H9 (cell line): Measurements from ENCODE around the gene FAM185A. TPM values are rescaled to one million over a fixed set of nuclear protein-coding genes. Genes with fewer than 3 reads are reported as not detected.

ENCODE experiments used
- DNase-seq: peaks from one replicate; pipeline ENCODE4 v3.0.0-alpha.2; 2017
- H2AFZ ChIP-seq: one replicate; pipeline ENCODE4 v1.6.1; 2013; ENCODE audit warnings: mild to moderate bottlenecking, low read length, control low read depth, moderate library complexity
- H2AK5ac ChIP-seq: 2 replicates; pipeline ENCODE4 v1.6.1; 2013; ENCODE audit warnings: low read length, control low read depth, mixed read lengths; ENCODE audit not compliant: insufficient read length
- H2BK120ac ChIP-seq: one replicate; pipeline ENCODE4 v1.6.1; 2013; ENCODE audit warnings: low read depth, mild to moderate bottlenecking, low read length, control low read depth, inconsistent platforms; ENCODE audit not compliant: poor library complexity, severe bottlenecking
- H2BK12ac ChIP-seq: 2 replicates; pipeline ENCODE4 v1.6.1; 2013; ENCODE audit warnings: low read length, control low read depth, mixed read lengths, low read depth; ENCODE audit not compliant: insufficient read length
- H2BK15ac ChIP-seq: 2 replicates; pipeline ENCODE4 v1.6.1; 2013; ENCODE audit warnings: low read depth, low read length, control low read depth
- H2BK20ac ChIP-seq: one replicate; pipeline ENCODE4 v1.6.1; 2013; ENCODE audit warnings: low read depth, mild to moderate bottlenecking, low read length, control low read depth, inconsistent platforms; ENCODE audit not compliant: poor library complexity, severe bottlenecking
- H2BK5ac ChIP-seq: 2 replicates; pipeline ENCODE4 v1.6.1; 2013; ENCODE audit warnings: low read length, control low read depth, mixed read lengths; ENCODE audit not compliant: insufficient read length
- H3K14ac ChIP-seq: 2 replicates; pipeline ENCODE4 v1.6.1; 2013; ENCODE audit warnings: low read length, control low read depth; ENCODE audit not compliant: insufficient read depth
- H3K18ac ChIP-seq: 2 replicates; pipeline ENCODE4 v1.6.1; 2013; ENCODE audit warnings: low read depth, mild to moderate bottlenecking, mixed read lengths, low read length, control low read depth; ENCODE audit not compliant: insufficient read length
- H3K23ac ChIP-seq: 2 replicates; pipeline ENCODE4 v1.6.1; 2013; ENCODE audit warnings: low read length, control low read depth, mixed read lengths, low read depth; ENCODE audit not compliant: insufficient read length
- H3K23me2 ChIP-seq: 2 replicates; pipeline ENCODE4 v1.6.1; 2013; ENCODE audit warnings: low read depth, mild to moderate bottlenecking, mixed read lengths, low read length, control low read depth; ENCODE audit not compliant: insufficient read length, poor library complexity, severe bottlenecking
- H3K27ac ChIP-seq: 2 replicates; pipeline ENCODE4 v1.5.1; 2013; ENCODE audit warnings: low read length, control low read depth, mixed read lengths, low read depth; ENCODE audit not compliant: insufficient read length
- H3K27me3 ChIP-seq: 2 replicates; pipeline ENCODE4 v1.6.1; 2013; ENCODE audit warnings: low read length, control low read depth, inconsistent platforms; ENCODE audit not compliant: insufficient read depth
- H3K4ac ChIP-seq: 2 replicates; pipeline ENCODE4 v1.6.1; 2013; ENCODE audit warnings: low read depth, mild to moderate bottlenecking, control low read depth, inconsistent platforms, low read length, moderate library complexity
- H3K4me1 ChIP-seq: 2 replicates; pipeline ENCODE4 v1.6.1; 2013; ENCODE audit warnings: low read length, control low read depth, inconsistent platforms; ENCODE audit not compliant: insufficient read depth
- H3K4me2 ChIP-seq: 2 replicates; pipeline ENCODE4 v1.6.1; 2013; ENCODE audit warnings: low read length, control low read depth, mixed read lengths; ENCODE audit not compliant: insufficient read length, insufficient read depth
- H3K56ac ChIP-seq: 2 replicates; pipeline ENCODE4 v1.6.1; 2013; ENCODE audit warnings: low read depth, mild to moderate bottlenecking, mixed read lengths, low read length, control low read depth; ENCODE audit not compliant: insufficient read length
- H3K79me1 ChIP-seq: 2 replicates; pipeline ENCODE4 v1.6.1; 2013; ENCODE audit warnings: low read depth, mild to moderate bottlenecking, moderate library complexity, low read length, control low read depth, inconsistent platforms; ENCODE audit not compliant: insufficient read depth, poor library complexity, severe bottlenecking
- H3K79me2 ChIP-seq: 2 replicates; pipeline ENCODE4 v1.6.1; 2013; ENCODE audit warnings: low read length, control low read depth, inconsistent platforms; ENCODE audit not compliant: insufficient read depth
- H3K9ac ChIP-seq: 2 replicates; pipeline ENCODE4 v1.6.1; 2013; ENCODE audit warnings: low read length, control low read depth, mixed read lengths; ENCODE audit not compliant: insufficient read length; ENCODE audit errors: extremely low read depth
- H3K9me3 ChIP-seq: one replicate; pipeline ENCODE4 v1.6.1; 2013; ENCODE audit warnings: low read depth, low read length, inconsistent platforms; ENCODE audit not compliant: control insufficient read depth
- H3T11ph ChIP-seq: one replicate; pipeline ENCODE4 v1.6.1; 2013; ENCODE audit warnings: mild to moderate bottlenecking, low read length, control low read depth, inconsistent platforms
- H4K20me1 ChIP-seq: one replicate; pipeline ENCODE4 v1.6.1; 2013; ENCODE audit not compliant: control insufficient read depth, insufficient read length, insufficient read depth
- H4K5ac ChIP-seq: 2 replicates; pipeline ENCODE4 v1.6.1; 2013; ENCODE audit warnings: low read depth, mild to moderate bottlenecking, mixed read lengths, low read length, control low read depth; ENCODE audit not compliant: insufficient read length
- H4K8ac ChIP-seq: replicated peaks from 2 replicates; pipeline ENCODE4 v1.6.1; 2013; ENCODE audit warnings: low read length, control low read depth, mixed read lengths, low read depth; ENCODE audit not compliant: insufficient read length
- H4K91ac ChIP-seq: 2 replicates; pipeline ENCODE4 v1.6.1; 2013; ENCODE audit warnings: low read depth, mild to moderate bottlenecking, moderate library complexity, mixed read lengths, low read length, control low read depth; ENCODE audit not compliant: insufficient read length
- H3K27ac Mint-ChIP-seq, 3 experiments: 2 replicates in 2 of 3; 3 replicates in 1 of 3; pipeline ENCODE4 v1.8.0; 2020 to 2021; ENCODE audit warnings: mixed read lengths in 3 of 3, mild to moderate bottlenecking in 1 of 3, moderate library complexity in 1 of 3
- H3K27me3 Mint-ChIP-seq: 2 replicates; pipeline ENCODE4 v1.8.0; 2021; ENCODE audit warnings: low read depth, mild to moderate bottlenecking, moderate library complexity, mixed read lengths
- H3K36me3 Mint-ChIP-seq, 3 experiments: 2 replicates in 2 of 3; 3 replicates in 1 of 3; pipeline ENCODE4 v1.8.0; 2020 to 2021; ENCODE audit warnings: low read depth in 3 of 3, mixed read lengths in 3 of 3; ENCODE audit not compliant: insufficient read depth in 1 of 3
- H3K4me1 Mint-ChIP-seq, 2 experiments: 2 replicates each; pipeline ENCODE4 v1.8.0; 2020; ENCODE audit warnings: mixed read lengths in 2 of 2
- H3K4me3 Mint-ChIP-seq, 2 experiments: 2 replicates in 1 of 2; 3 replicates in 1 of 2; pipeline ENCODE4 v1.8.0; 2020 to 2021; ENCODE audit warnings: mild to moderate bottlenecking in 2 of 2, mixed read lengths in 2 of 2, moderate library complexity in 1 of 2
- H3K9me3 Mint-ChIP-seq, 2 experiments: 2 replicates in 1 of 2; 3 replicates in 1 of 2; pipeline ENCODE4 v1.8.0; 2020; ENCODE audit warnings: mild to moderate bottlenecking in 2 of 2, mixed read lengths in 2 of 2, moderate library complexity in 1 of 2
- WGBS: extraction: QIAGEN DNeasy Blood & Tissue Kit; methylation state at CpG from one replicate; pipeline ENCODE4 v1.1.7; 2013; ENCODE audit warnings: missing lambda C conversion rate, low lambda C conversion rate, mixed read lengths; ENCODE audit not compliant: insufficient read length; ENCODE audit errors: extremely low coverage; 5-methylcytosine and 5-hydroxymethylcytosine counted together
- total RNA-seq: library from RNA; stranded (reverse); gene quantifications from 2 replicates; pipeline ENCODE4 v1.2.1, GENCODE V29; 2021
- TF ChIP-seq, protein P1 (sequence below): fragments of 200-600 bp; sonication (generic); conservative IDR thresholded peaks from 3 replicates; pipeline ENCODE4 v1.8.0; 2021; ENCODE audit warnings: antibody characterized with exemption, mild to moderate bottlenecking

FAM185A gene
- total RNA-seq, 1 experiment from 2014 or later, result 7.0 TPM

DNA sequence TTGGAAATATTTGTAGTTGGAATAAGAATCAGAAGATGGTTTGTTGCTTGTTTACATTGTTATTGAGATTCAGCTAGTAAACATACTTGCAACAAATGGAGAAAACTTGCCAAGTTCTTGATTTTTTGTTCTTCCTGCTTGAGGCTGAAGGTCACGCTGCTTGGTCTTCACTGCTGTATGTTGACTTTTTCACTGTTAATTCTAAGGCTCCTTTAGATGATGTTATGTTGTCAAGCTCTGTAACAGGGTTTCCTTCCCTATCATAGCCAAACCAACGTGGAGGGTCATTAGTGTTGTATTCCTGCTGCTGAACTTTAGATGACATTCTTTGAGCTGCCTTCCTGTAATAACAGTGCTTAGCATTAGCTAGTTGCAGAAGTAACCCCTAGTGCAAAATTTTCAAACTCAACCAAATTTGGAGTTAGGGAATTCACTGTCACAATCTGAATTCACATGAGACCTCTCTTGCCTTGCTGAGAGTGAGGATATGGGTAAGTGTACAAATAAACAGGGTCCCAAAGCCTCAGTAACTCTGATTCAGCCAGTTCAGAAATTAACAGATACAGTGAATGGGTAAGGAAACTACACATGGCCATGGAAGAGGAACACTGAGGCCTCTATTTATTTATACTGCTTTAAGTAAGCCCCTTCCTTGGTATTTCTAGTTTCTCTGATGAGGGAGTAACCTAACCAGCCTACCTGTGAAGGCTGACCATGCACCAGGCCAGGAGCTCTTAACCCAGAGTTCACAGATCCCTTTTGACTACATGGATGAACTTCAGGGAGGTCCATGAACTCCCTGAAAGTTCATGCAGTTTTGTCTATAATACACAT is 64.6 kb downstream of the FAM185A start:
- H4K8ac ChIP-seq, result no peak overlapping the region
- Mint-ChIP-seq H3K4me3 (no peak overlapping the region), H3K27ac (no peak overlapping the region), H3K9me3 (no peaks in the 10 kb centered on the region), H3K4me1 (0 out of 4 replicates have a peak, but pooled peaks cover 0 to 2% of the 10 kb centered on the region in 2 experiments), H3K27me3 (no peaks in the 10 kb centered on the region), H3K36me3 (no peaks in the 10 kb centered on the region; a peak in 1 of 7 replicates)
- H3K23me2 ChIP-seq, result no peaks in the 10 kb centered on the region
- H2AK5ac ChIP-seq, result no peak overlapping the region
- no peaks in the 10 kb centered on the region for H3K79me1 ChIP-seq
- DNase-seq, result no peak
- H2BK15ac ChIP-seq, result no peak overlapping the region
- H3K4me2 ChIP-seq, result no peak overlapping the region
- WGBS, result no CpG with 5 or more reads among the region's 2 CpGs
- no peak overlapping the region for H4K5ac ChIP-seq
- H4K20me1 ChIP-seq, result no peaks in the 10 kb centered on the region
- no peak overlapping the region for H3K27ac ChIP-seq
- no peak overlapping the region for H2BK12ac ChIP-seq
- no peaks in the 10 kb centered on the region for H3K9me3 ChIP-seq
- no peaks in the 10 kb centered on the region for H3K4me1 ChIP-seq
- no peak overlapping the region for H2BK20ac ChIP-seq
- no peaks in the 10 kb centered on the region for H3K79me2 ChIP-seq
- no peak overlapping the region for H2BK5ac ChIP-seq
- no peak overlapping the region for H3K23ac ChIP-seq
- no peak overlapping the region for H3K9ac ChIP-seq
- H2AFZ ChIP-seq, result no peak overlapping the region
- H3T11ph ChIP-seq, result no peak overlapping the region
- no peak overlapping the region for H2BK120ac ChIP-seq
- TF ChIP-seq, protein P1, sequence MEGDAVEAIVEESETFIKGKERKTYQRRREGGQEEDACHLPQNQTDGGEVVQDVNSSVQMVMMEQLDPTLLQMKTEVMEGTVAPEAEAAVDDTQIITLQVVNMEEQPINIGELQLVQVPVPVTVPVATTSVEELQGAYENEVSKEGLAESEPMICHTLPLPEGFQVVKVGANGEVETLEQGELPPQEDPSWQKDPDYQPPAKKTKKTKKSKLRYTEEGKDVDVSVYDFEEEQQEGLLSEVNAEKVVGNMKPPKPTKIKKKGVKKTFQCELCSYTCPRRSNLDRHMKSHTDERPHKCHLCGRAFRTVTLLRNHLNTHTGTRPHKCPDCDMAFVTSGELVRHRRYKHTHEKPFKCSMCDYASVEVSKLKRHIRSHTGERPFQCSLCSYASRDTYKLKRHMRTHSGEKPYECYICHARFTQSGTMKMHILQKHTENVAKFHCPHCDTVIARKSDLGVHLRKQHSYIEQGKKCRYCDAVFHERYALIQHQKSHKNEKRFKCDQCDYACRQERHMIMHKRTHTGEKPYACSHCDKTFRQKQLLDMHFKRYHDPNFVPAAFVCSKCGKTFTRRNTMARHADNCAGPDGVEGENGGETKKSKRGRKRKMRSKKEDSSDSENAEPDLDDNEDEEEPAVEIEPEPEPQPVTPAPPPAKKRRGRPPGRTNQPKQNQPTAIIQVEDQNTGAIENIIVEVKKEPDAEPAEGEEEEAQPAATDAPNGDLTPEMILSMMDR, result no peak
- H4K91ac ChIP-seq, result no peak overlapping the region
- H3K56ac ChIP-seq, result no peak overlapping the region
- H3K27me3 ChIP-seq, result no peaks in the 10 kb centered on the region
- no peak overlapping the region for H3K4ac ChIP-seq
- H3K14ac ChIP-seq, result no peak overlapping the region
- H3K18ac ChIP-seq, result no peak overlapping the region
